ENCODE data around the gene DLG4.

The DLG4 gene

DNA sequence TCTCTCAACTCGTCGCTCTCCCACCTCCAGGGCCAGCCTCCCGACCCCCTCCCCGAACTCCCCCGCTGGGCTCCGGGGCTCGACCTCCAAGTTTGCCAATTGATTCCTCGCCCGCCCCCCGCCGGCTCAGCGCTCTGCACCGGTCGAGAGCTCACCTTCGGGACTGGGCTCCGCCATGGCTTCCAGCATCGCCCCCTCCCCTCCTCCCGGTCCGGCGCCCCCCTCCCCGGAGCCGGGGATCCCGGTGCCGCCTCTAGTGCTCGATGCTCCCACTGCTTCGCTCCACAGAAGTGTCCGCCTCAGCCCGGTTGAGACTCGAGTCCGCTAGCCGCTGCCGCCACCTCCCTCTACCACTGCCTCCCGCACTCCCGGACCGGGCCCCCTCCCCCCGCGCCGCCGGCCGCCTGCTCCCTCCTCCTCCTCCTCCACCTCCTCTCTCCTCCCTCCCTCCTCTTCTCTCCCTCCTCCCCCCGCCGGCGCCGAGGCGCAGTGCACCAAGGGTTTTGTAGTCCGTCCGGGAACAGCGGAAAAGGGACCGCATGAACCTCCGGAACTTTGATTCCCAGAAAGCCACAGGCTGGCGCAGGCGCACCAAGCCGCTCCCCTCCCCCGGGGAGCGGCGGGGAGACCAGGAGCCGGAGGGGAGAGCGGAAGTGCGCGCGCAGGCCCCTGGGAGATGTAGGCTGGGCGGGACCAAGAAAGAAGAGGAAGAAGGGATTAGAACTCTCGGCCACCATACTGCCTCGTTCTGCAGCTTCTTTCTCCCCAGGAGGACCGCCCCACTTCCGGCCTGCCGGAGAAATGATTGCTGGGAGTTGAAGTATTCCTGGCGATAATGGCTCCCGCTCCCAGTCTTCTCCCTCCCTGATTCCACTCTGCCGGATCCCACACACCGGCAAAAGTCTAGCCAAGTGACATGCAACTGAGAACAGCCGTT is 19.7 kb upstream of the DLG4 start, which contains the start of gene PHF23 (continued):
- TF ChIP-seq, protein P1, sequence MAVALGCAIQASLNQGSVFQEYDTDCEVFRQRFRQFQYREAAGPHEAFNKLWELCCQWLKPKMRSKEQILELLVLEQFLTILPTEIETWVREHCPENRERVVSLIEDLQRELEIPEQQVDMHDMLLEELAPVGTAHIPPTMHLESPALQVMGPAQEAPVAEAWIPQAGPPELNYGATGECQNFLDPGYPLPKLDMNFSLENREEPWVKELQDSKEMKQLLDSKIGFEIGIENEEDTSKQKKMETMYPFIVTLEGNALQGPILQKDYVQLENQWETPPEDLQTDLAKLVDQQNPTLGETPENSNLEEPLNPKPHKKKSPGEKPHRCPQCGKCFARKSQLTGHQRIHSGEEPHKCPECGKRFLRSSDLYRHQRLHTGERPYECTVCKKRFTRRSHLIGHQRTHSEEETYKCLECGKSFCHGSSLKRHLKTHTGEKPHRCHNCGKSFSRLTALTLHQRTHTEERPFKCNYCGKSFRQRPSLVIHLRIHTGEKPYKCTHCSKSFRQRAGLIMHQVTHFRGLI (tag by site-specific recombination; IDR thresholded peaks at IDR 0.05): no peak
- TF ChIP-seq, protein P2, sequence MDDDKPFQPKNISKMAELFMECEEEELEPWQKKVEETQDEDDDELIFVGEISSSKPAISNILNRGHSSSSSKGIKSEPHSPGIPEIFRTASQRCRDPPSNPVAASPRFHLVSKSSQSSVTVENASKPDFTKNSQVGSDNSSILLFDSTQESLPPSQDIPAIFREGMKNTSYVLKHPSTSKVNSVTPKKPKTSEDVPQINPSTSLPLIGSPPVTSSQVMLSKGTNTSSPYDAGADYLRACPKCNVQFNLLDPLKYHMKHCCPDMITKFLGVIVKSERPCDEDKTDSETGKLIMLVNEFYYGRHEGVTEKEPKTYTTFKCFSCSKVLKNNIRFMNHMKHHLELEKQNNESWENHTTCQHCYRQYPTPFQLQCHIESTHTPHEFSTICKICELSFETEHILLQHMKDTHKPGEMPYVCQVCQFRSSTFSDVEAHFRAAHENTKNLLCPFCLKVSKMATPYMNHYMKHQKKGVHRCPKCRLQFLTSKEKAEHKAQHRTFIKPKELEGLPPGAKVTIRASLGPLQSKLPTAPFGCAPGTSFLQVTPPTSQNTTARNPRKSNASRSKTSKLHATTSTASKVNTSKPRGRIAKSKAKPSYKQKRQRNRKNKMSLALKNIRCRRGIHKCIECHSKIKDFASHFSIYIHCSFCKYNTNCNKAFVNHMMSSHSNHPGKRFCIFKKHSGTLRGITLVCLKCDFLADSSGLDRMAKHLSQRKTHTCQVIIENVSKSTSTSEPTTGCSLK (tag by site-specific recombination; IDR thresholded peaks at IDR 0.05): no peak
- TF ChIP-seq SP3 (tag by site-specific recombination; IDR thresholded peaks at IDR 0.05): peak; percentile 98
- TF ChIP-seq, protein P3, sequence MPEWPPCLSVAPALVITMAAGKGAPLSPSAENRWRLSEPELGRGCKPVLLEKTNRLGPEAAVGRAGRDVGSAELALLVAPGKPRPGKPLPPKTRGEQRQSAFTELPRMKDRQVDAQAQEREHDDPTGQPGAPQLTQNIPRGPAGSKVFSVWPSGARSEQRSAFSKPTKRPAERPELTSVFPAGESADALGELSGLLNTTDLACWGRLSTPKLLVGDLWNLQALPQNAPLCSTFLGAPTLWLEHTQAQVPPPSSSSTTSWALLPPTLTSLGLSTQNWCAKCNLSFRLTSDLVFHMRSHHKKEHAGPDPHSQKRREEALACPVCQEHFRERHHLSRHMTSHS (tag by site-specific recombination; IDR thresholded peaks at IDR 0.05): no peak
- peak; percentile 74 for TF ChIP-seq IKZF3 (tag by site-specific recombination; IDR thresholded peaks at IDR 0.05)
- TF ChIP-seq KLF7 (tag by site-specific recombination; IDR thresholded peaks at IDR 0.05; ENCODE audit: borderline replicate concordance): no peak
- TF ChIP-seq, protein P4, sequence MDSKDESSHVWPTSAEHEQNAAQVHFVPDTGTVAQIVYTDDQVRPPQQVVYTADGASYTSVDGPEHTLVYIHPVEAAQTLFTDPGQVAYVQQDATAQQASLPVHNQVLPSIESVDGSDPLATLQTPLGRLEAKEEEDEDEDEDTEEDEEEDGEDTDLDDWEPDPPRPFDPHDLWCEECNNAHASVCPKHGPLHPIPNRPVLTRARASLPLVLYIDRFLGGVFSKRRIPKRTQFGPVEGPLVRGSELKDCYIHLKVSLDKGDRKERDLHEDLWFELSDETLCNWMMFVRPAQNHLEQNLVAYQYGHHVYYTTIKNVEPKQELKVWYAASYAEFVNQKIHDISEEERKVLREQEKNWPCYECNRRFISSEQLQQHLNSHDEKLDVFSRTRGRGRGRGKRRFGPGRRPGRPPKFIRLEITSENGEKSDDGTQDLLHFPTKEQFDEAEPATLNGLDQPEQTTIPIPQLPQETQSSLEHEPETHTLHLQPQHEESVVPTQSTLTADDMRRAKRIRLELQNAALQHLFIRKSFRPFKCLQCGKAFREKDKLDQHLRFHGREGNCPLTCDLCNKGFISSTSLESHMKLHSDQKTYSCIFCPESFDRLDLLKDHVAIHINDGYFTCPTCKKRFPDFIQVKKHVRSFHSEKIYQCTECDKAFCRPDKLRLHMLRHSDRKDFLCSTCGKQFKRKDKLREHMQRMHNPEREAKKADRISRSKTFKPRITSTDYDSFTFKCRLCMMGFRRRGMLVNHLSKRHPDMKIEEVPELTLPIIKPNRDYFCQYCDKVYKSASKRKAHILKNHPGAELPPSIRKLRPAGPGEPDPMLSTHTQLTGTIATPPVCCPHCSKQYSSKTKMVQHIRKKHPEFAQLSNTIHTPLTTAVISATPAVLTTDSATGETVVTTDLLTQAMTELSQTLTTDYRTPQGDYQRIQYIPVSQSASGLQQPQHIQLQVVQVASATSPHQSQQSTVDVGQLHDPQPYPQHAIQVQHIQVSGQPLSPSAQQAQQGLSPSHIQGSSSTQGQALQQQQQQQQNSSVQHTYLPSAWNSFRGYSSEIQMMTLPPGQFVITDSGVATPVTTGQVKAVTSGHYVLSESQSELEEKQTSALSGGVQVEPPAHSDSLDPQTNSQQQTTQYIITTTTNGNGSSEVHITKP (tag by site-specific recombination; IDR thresholded peaks at IDR 0.05): peak; percentile 96
- TF ChIP-seq ZNF23 (tag by site-specific recombination; IDR thresholded peaks at IDR 0.05; ENCODE audit: borderline replicate concordance): no peak

DNA sequence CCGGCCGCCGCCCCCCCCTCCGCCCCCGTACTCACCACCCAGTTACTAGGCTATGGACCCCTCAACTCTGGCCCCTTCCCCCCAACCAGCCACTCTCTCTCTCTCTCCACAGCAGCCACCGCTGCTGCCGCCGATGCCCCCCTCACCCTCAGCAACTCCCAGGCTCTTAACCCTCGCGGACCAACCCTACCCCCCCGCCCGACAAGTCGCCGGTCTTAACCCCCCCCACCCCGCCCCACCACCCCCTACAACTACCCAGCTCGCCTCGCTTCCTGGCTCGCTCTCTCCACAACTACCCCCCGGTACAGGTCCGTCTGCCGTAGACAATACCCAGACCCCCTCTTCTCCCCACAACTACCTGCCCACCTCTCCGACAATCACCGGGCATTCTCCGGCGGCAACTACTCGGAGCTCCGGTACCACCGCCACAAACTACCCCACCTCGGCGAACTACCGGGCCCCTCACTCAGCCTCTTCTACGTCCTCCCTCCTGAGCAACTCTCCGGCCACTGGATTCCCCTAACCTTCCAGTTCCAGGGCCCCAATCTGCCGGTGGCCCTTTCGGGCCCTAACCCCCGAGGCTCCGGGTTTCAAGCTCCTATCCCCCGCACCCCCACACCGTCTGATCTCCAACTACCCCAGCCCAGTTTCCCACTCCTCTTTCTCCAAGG is 18.9 kb upstream of the DLG4 start:
- POLR2A ChIA-PET: interaction anchor here (0.5 to 14.2 kb wide), 16 partner anchors 9 to 1170 kb away, joined by 3 to 284 read pairs (median 5); partner anchors contain the start of genes ACADVL, CTDNEP1, DLG4 and ELP5
- Histone ChIP-seq H3K4me3 (ENCODE audit: low read depth, low read length) (peak overlapping the region; percentile 90), H3K4me1 (ENCODE audit: control insufficient read depth, insufficient read depth, low read length) (peaks cover 13% of the 10 kb centered on the region), H3K27ac (ENCODE audit: extremely low read depth, low read depth, low read length) (peak overlapping the region; percentile 89), H3K36me3 (ENCODE audit: control insufficient read depth in 2 of 2, insufficient read depth in 1 of 2, low read length in 2 of 2) (peaks cover 18 to 49% of the 10 kb centered on the region in 2 experiments), H3K9me3 (ENCODE audit: control insufficient read depth, insufficient read depth, low read depth, low read length) (no peaks in the 10 kb centered on the region)
- CTCF ChIA-PET: interaction anchor here (0.6 to 5.2 kb wide), 4 partner anchors 19 to 1827 kb away, joined by 3 to 33 read pairs (median 8); partner anchors contain the start of genes ACADVL, DLG4 and SLC2A4
- TF ChIP-seq BCL11B (tag by site-specific recombination; IDR thresholded peaks at IDR 0.05; ENCODE audit: low read depth) (peak; percentile 40; the same call in 1 of the 2 replicates), ZBTB48 (tag by site-specific recombination; IDR thresholded peaks at IDR 0.05) (peak; percentile 31; the same call in 1 of the 2 replicates), ZNF549 (tag by site-specific recombination; IDR thresholded peaks at IDR 0.05) (no peak), OSR2 (tag by site-specific recombination; IDR thresholded peaks at IDR 0.05) (no peak), ZNF621 (tag by site-specific recombination; IDR thresholded peaks at IDR 0.05) (no peak), ZNF266 (tag by site-specific recombination; IDR thresholded peaks at IDR 0.05; ENCODE audit: low read depth) (0 out of 2 replicates have a peak, but pooled peaks have one; percentile 25), ZNF830 (tag by site-specific recombination; IDR thresholded peaks at IDR 0.05; ENCODE audit: low read depth) (no peak), HOXC10 (CRISPR knock-in tag; IDR thresholded peaks at IDR 0.05) (no peak), ZBTB8A (tag by site-specific recombination; IDR thresholded peaks at IDR 0.05) (peak; percentile 43; the same call in 1 of the 2 replicates)
- TF ChIP-seq, protein P5, sequence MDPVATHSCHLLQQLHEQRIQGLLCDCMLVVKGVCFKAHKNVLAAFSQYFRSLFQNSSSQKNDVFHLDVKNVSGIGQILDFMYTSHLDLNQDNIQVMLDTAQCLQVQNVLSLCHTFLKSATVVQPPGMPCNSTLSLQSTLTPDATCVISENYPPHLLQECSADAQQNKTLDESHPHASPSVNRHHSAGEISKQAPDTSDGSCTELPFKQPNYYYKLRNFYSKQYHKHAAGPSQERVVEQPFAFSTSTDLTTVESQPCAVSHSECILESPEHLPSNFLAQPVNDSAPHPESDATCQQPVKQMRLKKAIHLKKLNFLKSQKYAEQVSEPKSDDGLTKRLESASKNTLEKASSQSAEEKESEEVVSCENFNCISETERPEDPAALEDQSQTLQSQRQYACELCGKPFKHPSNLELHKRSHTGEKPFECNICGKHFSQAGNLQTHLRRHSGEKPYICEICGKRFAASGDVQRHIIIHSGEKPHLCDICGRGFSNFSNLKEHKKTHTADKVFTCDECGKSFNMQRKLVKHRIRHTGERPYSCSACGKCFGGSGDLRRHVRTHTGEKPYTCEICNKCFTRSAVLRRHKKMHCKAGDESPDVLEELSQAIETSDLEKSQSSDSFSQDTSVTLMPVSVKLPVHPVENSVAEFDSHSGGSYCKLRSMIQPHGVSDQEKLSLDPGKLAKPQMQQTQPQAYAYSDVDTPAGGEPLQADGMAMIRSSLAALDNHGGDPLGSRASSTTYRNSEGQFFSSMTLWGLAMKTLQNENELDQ (tag by site-specific recombination; IDR thresholded peaks at IDR 0.05; ENCODE audit: low read depth): no peak
- TF ChIP-seq, protein P6, sequence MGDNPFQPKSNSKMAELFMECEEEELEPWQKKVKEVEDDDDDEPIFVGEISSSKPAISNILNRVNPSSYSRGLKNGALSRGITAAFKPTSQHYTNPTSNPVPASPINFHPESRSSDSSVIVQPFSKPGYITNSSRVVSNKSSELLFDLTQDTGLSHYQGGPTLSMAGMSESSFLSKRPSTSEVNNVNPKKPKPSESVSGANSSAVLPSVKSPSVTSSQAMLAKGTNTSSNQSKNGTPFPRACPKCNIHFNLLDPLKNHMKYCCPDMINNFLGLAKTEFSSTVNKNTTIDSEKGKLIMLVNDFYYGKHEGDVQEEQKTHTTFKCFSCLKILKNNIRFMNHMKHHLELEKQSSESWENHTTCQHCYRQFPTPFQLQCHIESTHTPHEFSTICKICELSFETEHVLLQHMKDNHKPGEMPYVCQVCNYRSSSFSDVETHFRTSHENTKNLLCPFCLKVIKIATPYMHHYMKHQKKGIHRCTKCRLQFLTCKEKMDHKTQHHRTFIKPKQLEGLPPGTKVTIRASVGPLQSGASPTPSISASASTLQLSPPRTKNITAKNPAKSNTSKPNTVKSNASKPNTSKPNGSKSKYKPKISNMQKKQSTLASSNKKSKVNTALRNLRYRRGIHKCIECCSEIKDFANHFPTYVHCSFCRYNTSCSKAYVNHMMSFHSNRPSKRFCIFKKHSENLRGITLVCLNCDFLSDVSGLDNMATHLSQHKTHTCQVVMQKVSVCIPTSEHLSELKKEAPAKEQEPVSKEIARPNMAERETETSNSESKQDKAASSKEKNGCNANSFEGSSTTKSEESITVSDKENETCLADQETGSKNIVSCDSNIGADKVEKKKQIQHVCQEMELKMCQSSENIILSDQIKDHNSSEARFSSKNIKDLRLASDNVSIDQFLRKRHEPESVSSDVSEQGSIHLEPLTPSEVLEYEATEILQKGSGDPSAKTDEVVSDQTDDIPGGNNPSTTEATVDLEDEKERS (tag by site-specific recombination; IDR thresholded peaks at IDR 0.05): no peak

Data from HEK293 (cell line).